Endothelial cell of umbilical vein (primary cell): ENCODE measurements around the gene SELENBP1. TPM values are rescaled to one million over a fixed set of nuclear protein-coding genes. Genes with fewer than 3 reads are reported as not detected.

Source experiments
- BruUV-seq: library from RNA; stranded (reverse); fragments of 400-500 nt; replicated peaks from 2 replicates; lab custom pipeline; 2021; lab: Mats Ljungman, UMichigan
- CTCF ChIA-PET: fragments of 300-600, 350-600 bp; sonication (Branson Sonifier 250); formaldehyde crosslinking; loops from one replicate; lab custom pipeline; 2021; ENCODE audit warnings: antibody characterized with exemption, inconsistent platforms; lab: Charles Lee
- POLR2A ChIA-PET: fragments of 300-600, 350-600 bp; sonication (Branson Sonifier 250); formaldehyde crosslinking; loops from one replicate; lab custom pipeline; 2021; ENCODE audit warnings: antibody characterized with exemption, inconsistent platforms; lab: Charles Lee
- DNase-seq: peaks from one replicate; pipeline ENCODE4 v3.0.0-alpha.2; 2011; ENCODE audit warnings: low read depth, low spot score
- FAIRE-seq: peaks from 2 replicates; lab custom pipeline; 2011; peaks lifted over from hg19 to GRCh38; lab: Jason Lieb, UNC
- H2AFZ ChIP-seq: 2 replicates; pipeline ENCODE4 v1.6.0; 2012; ENCODE audit warnings: low read depth, low read length, control low read depth, inconsistent platforms
- H3K27ac ChIP-seq: 2 replicates; pipeline ENCODE4 v1.5.1; 2011; ENCODE audit warnings: low read depth, mild to moderate bottlenecking, control low read depth, low read length, moderate library complexity; ENCODE audit not compliant: insufficient read depth
- H3K27me3 ChIP-seq, 2 experiments: 2 replicates each; pipeline versions ENCODE4 v1.6.0 to v1.6.1; 2011; ENCODE audit warnings: low read length in 2 of 2, mixed read lengths in 1 of 2; ENCODE audit not compliant: control insufficient read depth in 2 of 2, insufficient read depth in 2 of 2
- H3K36me3 ChIP-seq, 2 experiments: 2 replicates in 1 of 2; 3 replicates in 1 of 2; pipeline ENCODE4 v1.5.1; 2011; ENCODE audit warnings: low read length in 2 of 2, mild to moderate bottlenecking in 1 of 2, moderate library complexity in 1 of 2; ENCODE audit not compliant: control insufficient read depth in 2 of 2, insufficient read depth in 2 of 2; ENCODE audit errors: extremely low read depth in 1 of 2
- H3K4me1 ChIP-seq: 3 replicates; pipeline ENCODE4 v1.5.1; 2011; ENCODE audit warnings: mild to moderate bottlenecking, low read length; ENCODE audit not compliant: control insufficient read depth, insufficient read depth; ENCODE audit errors: extremely low read depth
- H3K4me2 ChIP-seq: 2 replicates; pipeline ENCODE4 v1.6.1; 2011; ENCODE audit warnings: low read length, control low read depth, mixed read lengths; ENCODE audit not compliant: insufficient read depth
- H3K4me3 ChIP-seq, 3 experiments: fragments of 200-600 bp in 1 of 3; sonication (generic), shearing (Covaris generic) in 1 of 3; replicated peaks in 1 of 3; 2 replicates each; pipeline ENCODE4 v1.5.1; 2011 to 2016; ENCODE audit warnings: control low read depth in 3 of 3, low read length in 3 of 3, mild to moderate bottlenecking in 2 of 3, inconsistent platforms in 1 of 3, low read depth in 1 of 3, moderate library complexity in 1 of 3; ENCODE audit not compliant: insufficient read depth in 1 of 3
- H3K79me2 ChIP-seq: 2 replicates; pipeline ENCODE4 v1.6.0; 2012; ENCODE audit warnings: low read length, inconsistent platforms; ENCODE audit not compliant: control insufficient read depth, insufficient read depth
- H3K9ac ChIP-seq: replicated peaks from 2 replicates; pipeline ENCODE3; 2011; ENCODE audit warnings: low read length, control low read depth; ENCODE audit not compliant: insufficient read depth; ENCODE audit errors: extremely low read depth
- H3K9me1 ChIP-seq: replicated peaks from 3 replicates; pipeline ENCODE4 v1.6.0; 2011; ENCODE audit warnings: mild to moderate bottlenecking, low read length; ENCODE audit not compliant: control insufficient read depth, insufficient read depth; ENCODE audit errors: extremely low read depth
- H3K9me3 ChIP-seq: replicated peaks from 2 replicates; pipeline ENCODE4 v1.5.1; 2012; ENCODE audit warnings: low read length, inconsistent platforms; ENCODE audit not compliant: control insufficient read depth, insufficient read depth
- H4K20me1 ChIP-seq: replicated peaks from 2 replicates; pipeline ENCODE3; 2011; ENCODE audit warnings: mild to moderate bottlenecking, low read length; ENCODE audit not compliant: control insufficient read depth, insufficient read depth; ENCODE audit errors: extremely low read depth
- CTCF ChIP-seq, 2 donors: IDR thresholded peaks; 1 replicate in 1 of 2; 2 replicates in 1 of 2; pipeline ENCODE4 v1.5.1; 2011; ENCODE audit warnings: low read length in 2 of 2, mild to moderate bottlenecking in 2 of 2, moderate library complexity in 2 of 2, control low read depth in 1 of 2, inconsistent platforms in 1 of 2, low read depth in 1 of 2; ENCODE audit not compliant: insufficient read depth in 1 of 2; ENCODE audit errors: extremely low read depth in 1 of 2
- EZH2 ChIP-seq: IDR thresholded peaks from 2 replicates; pipeline ENCODE4 v1.6.1; 2012; ENCODE audit warnings: borderline replicate concordance, low read depth, mild to moderate bottlenecking, moderate library complexity, low read length, inconsistent platforms; ENCODE audit not compliant: severe bottlenecking
- FOS ChIP-seq: IDR thresholded peaks from 2 replicates; pipeline ENCODE4 v1.6.1; 2011; ENCODE audit warnings: mild to moderate bottlenecking, low read length, moderate library complexity, borderline replicate concordance; ENCODE audit not compliant: insufficient read depth
- GATA2 ChIP-seq: IDR thresholded peaks from 2 replicates; pipeline ENCODE4 v1.7.0; 2011; ENCODE audit warnings: low read depth, mild to moderate bottlenecking, moderate library complexity, mixed read lengths, low read length; ENCODE audit not compliant: insufficient read length, insufficient read depth
- JUN ChIP-seq: IDR thresholded peaks from 2 replicates; pipeline ENCODE4 v1.6.1; 2011; ENCODE audit warnings: borderline replicate concordance, low read depth; ENCODE audit not compliant: insufficient read length, insufficient read depth
- MAX ChIP-seq: IDR thresholded peaks from 2 replicates; pipeline ENCODE4 v1.6.1; 2011; ENCODE audit not compliant: insufficient read depth, insufficient read length
- MYC ChIP-seq: IDR thresholded peaks from one replicate; pipeline ENCODE4 v1.6.1; 2011; ENCODE audit warnings: mild to moderate bottlenecking, low read depth, low read length
- POLR2A ChIP-seq: IDR thresholded peaks from 2 replicates; pipeline ENCODE4 v1.6.1; 2012; ENCODE audit warnings: low read depth, mild to moderate bottlenecking, control low read depth, low read length
- POLR2AphosphoS5 ChIP-seq: IDR thresholded peaks from 2 replicates; pipeline ENCODE4 v1.6.1; 2012; ENCODE audit warnings: low read depth, mild to moderate bottlenecking, control low read depth, low read length, moderate library complexity; ENCODE audit not compliant: insufficient read depth
- dilution Hi-C: fragments of 300-500 bp; cut with MboI; formaldehyde crosslinking; loops from one replicate; pipeline ENCODE4 v1.15.0; 2019; ENCODE audit warnings: low sequenced_read_pairs; ENCODE audit not compliant: extremely low pct_ligation_motif_present
- intact Hi-C: fragments of 100-400 bp; cut with micrococcal nuclease; formaldehyde crosslinking; loops from one replicate; pipeline ENCODE4 v1.10.0; 2022
- polyA plus RNA-seq, 4 experiments: library from polyadenylated mRNA; depleted of rRNA in 3 of 4; stranded (reverse) in 3 of 4; unstranded in 1 of 4; fragments of >200 nt; gene quantifications; 2 replicates each; pipeline versions ENCODE4 v1.2.1 to v1.2.3, GENCODE V29; 2011 to 2012; ENCODE audit warnings: missing spikeins in 1 of 4
- total RNA-seq: library from RNA; stranded (reverse); gene quantifications from 2 replicates; pipeline ENCODE4 v1.2.3, GENCODE V29; 2021

The SELENBP1 gene
- total and polyA plus RNA-seq, 2 donors (not counting 3 experiments of a cell fraction or from before 2014, with no cell fraction given) = 18.0 to 40.6 TPM

GRCh38 chr1:151325231-151325630 is 47.3 kb downstream of the SELENBP1 start:
- Histone ChIP-seq H3K9me3 (no peaks in the 10 kb centered on the region), H3K79me2 (peaks cover 30% of the 10 kb centered on the region), H4K20me1 (no peaks in the 10 kb centered on the region), H3K4me3 (no peak overlapping the region), H3K4me1 (peaks cover 22% of the 10 kb centered on the region), H3K9me1 (no peaks in the 10 kb centered on the region), H3K27me3 (no peaks in the 10 kb centered on the region), H3K4me2 (peak overlapping the region; percentile 79), H2AFZ (no peak overlapping the region), H3K27ac (no peak overlapping the region), H3K36me3 (peaks cover under 1 to 3% of the 10 kb centered on the region in 2 experiments), H3K9ac (no peak overlapping the region)
- CTCF ChIA-PET = interaction anchor here (0.8 to 5.9 kb wide), 6 partner anchors 9 to 24 kb away, joined by 3 to 103 read pairs (median 3); no protein-coding TSS in a partner anchor
- dilution Hi-C loops = no loop called here
- intact Hi-C loops = loop anchor here (5.0 kb wide), 1 partner anchor 128 kb away; the partner anchor contains the start of gene PIP5K1A
- POLR2A ChIA-PET = no interaction called here
- DNase-seq (no peak), FAIRE-seq (no peak)
- BruUV-seq = no TSS peak
- no peak for TF ChIP-seq MYC
- TF ChIP-seq MAX = no peak
- TF ChIP-seq FOS = no peak
- no peak for TF ChIP-seq CTCF (IDR thresholded peaks at IDR 0.05; ENCODE audit: extremely low read depth in 1 of 2, insufficient read depth in 1 of 2, low read depth in 1 of 2, low read length in 2 of 2)

- Histone ChIP-seq H3K4me2 (no peak overlapping the region), H3K9me3 (no peaks in the 10 kb centered on the region), H3K9ac (no peak overlapping the region), H3K27me3 (no peaks in the 10 kb centered on the region), H2AFZ (no peak overlapping the region), H3K27ac (no peak overlapping the region), H3K79me2 (peaks cover 32% of the 10 kb centered on the region), H3K9me1 (no peaks in the 10 kb centered on the region), H3K4me3 (no peak overlapping the region), H3K4me1 (peaks cover 22% of the 10 kb centered on the region), H3K36me3 (peaks cover 2 to 3% of the 10 kb centered on the region in 2 experiments), H4K20me1 (no peaks in the 10 kb centered on the region)
- dilution Hi-C loops = no loop called here
- ChIA-PET CTCF (interaction anchor here (0.8 to 2.2 kb wide), 6 partner anchors 8 to 23 kb away, joined by 3 to 6 read pairs (median 3); no protein-coding TSS in a partner anchor), POLR2A (no interaction called here)
- no peak for FAIRE-seq
- intact Hi-C loops = no loop called here
- no peak for DNase-seq
- BruUV-seq = no TSS peak
- TF ChIP-seq EZH2 (no peak), POLR2A (no peak), JUN (no peak), POLR2AphosphoS5 (no peak), FOS (no peak), MAX (no peak), MYC (no peak), GATA2 (no peak), CTCF (IDR thresholded peaks at IDR 0.05; ENCODE audit: extremely low read depth in 1 of 2, insufficient read depth in 1 of 2, low read depth in 1 of 2, low read length in 2 of 2) (no peak)
Measured at GRCh38 chr1:151324390-151324930, 48.0 kb downstream of the SELENBP1 start.
